ENCODE data around the gene SLC29A2.

Gene SLC29A2

DNA sequence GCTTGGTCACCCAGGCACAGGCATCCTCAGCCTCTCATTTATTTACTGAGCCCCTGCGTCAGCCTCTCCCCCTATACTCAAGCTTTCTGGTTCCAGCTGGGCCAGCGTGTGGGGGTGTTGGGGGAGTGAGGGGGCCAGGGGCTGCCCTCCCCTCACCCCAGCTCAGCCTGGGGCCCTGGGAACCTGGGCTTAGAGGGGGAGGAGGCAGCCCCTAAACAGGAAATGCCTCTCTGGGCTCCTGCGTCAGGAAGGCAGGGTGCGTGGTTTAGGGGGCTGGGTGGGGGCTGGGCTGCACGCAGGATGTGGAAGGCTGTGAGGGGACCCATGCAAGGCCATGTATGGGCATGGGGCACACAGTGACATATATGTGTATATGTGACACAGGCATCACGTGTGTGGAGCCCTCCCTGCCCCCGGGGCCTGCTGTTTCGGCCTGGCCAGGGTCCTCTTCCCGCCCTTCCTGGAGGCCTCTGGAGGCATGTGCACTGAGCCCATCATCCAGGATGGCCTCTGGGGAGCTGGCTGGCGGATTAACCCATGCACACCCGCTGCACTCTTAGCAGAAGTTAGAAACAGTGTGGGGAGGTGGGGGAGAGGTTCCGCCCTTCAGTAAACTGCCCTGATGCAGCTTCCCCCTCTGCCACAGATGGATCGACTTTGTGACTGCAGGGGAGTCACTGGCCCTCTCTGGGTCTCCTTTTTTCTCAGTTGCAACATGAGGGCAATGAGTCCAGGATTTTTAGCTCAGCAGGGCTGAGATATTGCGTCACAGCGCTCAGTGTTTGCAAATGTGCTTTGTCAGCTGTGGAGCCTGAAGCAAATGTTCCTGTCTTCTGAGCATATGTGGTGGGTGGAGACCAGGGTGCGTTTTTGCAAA lies 53.6 kb downstream of the SLC29A2 start:
- peak; percentile 65 for DNase-seq (ENCODE audit: low read depth, low spot score)

DNA sequence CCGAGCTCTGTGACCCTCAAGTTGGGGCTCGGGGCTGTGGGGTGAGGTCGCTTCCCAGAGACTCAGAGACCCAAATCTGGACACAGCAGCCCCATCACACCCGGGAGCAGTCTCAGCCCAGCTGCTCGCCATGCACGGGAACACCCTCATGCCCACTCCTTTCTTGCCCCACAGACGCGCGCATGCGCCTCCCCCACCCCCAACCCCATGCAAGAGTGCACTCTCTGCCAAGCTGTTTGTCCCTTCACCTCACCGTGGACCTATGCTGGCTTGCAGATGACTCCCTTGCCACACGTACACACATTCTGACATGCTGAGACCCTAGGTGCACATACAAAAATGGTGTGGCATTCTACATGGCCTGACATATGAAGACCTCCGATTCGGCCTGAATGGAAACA lies 54.2 kb downstream of the SLC29A2 start:
- DNase-seq (ENCODE audit: low read depth, low spot score), result no peak

DNA sequence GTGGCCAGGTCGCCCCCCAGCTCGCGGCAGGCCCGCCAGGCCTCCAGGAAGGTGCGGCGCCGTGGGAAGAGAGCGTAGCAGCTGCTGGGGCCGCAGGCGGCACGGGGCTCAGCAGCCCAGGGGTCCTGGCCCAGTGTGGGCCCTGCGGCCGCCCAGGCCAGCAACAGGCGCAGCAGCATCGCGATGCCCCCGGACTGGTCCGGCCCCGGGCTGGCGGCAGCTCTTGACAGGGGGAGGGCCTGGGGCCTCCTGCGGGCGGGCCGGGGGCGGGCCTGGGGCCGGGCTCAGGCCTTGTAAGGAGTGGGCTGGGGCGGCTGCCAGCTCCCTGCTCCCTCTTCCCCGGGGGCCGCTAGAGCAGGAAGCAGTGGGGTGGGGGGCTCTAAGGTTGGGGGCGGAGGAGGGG lies 54.7 kb downstream of the SLC29A2 start, which contains the start of gene CD248:
Gene CD248 (minus strand): TSS at position 196 of the 403 bp plus-strand sequence. CDS start 17 bp downstream, at position 179.
- DNase-seq (ENCODE audit: low read depth, low spot score), result peak; percentile 45

DNA sequence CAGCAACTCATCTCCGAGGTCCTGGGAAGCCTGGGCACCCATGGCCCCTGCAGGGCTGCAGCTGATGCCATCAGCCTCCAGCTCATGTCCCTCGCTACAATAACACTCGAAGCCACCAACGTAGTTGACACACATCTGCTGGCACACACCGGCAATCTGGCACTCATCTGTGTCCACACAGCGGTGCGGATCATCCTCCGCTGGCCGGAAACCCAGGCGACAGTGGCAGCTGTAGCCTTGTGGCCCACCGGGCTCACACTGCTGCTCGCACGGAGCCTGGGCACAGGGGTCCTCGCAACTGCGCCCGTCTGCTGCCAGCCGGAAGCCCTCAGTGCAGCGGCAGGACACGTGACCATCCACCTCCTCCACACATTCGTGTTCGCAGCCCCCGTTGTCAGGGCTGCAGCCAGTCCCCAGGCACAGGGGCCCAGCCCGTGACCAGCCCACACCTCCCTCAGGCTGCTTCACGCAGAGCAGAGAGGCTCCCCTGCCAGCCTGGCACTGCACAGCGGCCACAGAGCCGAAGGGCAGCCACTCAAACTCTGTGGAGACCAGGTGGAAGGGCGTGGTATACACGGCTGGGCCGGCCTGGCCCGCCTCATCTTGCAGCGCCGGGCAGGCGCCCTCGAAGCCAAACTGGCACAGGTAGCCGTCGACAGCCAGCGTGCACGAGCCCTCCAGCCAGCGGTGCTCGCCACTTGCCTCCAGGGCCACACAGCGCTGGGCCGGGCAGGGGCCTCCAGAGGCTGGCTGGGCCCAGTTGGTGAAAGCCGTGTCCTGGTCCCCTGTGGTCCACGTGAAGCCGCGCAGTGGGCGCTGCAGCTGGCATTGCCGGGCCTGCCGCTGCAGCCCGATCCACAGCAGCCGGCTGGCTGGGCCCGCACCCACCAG lies 55.4 kb downstream of the SLC29A2 start:
- DNase-seq (ENCODE audit: low read depth, low spot score), result no peak

DNA sequence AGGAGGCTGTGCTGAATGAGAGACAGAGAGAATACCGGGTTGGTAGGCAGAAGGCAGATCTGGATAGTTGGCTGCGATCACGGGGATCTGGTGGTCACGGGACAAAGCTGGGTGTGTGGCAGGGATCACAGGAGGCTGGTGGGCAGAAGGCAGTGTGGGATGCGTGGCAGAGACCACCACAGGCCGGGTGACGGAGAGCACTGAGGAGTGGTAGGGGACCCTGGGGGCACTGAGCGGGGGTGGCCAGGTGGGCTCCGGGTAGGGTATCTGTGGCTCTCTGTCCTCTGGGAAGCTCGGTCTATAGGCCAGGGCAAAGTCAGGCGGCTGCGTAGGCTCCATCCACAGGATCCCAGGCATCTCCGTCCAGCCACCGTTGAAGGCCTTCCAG lies 56.1 kb downstream of the SLC29A2 start:
- DNase-seq (ENCODE audit: low read depth, low spot score), result no peak

DNA sequence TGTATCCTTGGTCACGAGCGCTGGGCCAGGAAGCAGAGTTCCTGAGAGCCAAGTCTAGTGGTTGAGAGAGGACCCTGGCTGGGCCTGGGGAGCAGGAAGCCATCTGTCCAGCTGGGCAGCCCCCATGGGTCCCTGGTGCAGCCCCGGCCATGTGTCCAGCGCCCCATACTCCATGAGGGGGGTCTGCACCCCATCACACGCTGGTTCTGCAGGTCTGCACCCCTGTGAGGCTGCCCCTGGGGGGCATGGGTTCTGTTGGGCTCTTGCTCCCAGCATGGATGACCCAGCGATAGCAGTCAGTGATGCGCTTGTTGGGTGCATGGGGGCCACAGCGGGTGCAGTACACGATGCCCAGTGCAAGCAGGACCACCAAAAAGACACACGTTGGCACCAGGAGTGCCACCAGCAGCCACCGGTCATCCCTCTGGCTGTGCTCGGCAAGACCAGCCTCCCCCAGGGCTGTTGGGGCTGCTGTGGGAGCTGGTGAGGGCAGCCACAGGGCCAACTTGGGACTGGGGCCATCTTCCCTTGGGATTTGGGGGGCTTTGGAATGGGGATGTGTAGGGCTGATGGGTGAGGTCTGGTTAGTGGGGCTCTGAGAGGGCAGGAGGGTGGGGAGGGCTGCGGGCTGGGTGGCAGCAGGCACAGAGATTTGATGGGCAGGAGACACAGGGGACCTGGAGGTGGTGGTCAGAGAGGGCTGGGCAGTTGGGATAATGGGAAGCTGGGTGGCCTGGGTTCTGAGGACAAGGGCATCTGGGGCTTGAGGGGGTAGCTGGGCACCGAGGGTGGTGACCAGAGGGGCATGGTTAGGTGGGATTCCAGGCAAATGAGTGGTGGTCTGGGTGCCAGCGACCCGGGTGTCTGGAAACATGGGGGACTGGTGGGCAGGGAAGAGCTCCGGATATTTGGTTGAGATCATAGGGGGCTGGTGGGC lies 56.7 kb downstream of the SLC29A2 start:
- DNase-seq (ENCODE audit: low read depth, low spot score), result no peak

DNA sequence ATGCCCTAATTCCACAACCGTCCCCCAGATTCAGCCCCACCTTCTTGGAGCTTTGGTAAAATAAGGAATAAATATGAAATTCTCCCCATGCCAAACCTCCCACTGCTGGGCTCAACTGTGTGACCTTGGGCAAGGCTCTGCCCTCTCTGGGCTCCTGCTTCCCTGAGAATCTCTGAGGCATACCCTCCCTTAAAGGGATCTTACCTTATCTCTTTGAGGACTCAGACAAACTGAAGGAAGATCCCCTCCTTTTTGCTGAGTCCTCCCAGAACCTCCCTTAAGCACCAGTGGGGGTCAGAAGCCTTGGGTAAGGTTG lies 57.4 kb downstream of the SLC29A2 start:
- DNase-seq (ENCODE audit: low read depth, low spot score), result no peak

DNA sequence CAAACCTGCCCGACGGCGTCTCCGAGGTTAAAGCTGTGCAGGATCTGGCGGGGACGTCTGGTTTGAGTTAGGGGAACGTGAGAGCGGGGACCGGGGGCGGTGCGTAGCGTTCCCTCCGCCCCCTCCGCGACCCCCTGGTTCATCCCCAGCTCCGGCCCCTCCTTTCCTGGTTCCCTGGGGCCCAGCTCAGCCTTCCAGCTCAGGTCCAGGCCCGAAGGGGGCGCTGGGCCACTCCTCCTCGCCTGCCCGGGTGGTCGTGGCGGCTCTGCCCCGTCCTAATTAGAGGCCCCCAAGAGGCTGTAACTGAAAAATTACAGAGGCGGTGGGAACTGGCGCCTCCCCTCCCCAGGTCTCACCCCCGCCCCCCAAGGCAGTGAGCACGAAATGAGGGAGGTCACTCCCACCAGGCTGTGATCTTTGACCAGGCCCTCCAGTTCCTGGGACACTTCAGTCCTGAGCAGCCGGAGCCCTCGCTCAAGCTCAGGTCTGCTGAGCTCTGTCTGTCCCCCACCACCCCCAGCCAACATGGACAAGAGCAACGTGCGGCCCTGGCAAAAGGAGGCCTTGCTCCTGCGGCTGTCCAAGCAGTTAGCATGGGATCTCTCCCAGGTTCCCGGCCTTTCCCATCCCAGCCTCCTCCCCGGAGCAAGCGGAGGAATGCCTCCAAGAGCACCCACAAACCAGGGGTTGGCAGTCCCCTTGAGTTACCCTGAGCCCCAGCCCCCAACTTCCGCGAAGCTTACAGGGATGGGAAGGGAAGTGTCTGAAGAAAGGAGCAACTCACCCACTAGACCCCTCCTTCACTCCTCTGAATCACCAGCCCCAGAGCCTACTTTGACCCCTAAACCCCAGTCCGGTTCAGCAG lies 58.0 kb downstream of the SLC29A2 start:
- DNase-seq (ENCODE audit: low read depth, low spot score), result no peak

DNA sequence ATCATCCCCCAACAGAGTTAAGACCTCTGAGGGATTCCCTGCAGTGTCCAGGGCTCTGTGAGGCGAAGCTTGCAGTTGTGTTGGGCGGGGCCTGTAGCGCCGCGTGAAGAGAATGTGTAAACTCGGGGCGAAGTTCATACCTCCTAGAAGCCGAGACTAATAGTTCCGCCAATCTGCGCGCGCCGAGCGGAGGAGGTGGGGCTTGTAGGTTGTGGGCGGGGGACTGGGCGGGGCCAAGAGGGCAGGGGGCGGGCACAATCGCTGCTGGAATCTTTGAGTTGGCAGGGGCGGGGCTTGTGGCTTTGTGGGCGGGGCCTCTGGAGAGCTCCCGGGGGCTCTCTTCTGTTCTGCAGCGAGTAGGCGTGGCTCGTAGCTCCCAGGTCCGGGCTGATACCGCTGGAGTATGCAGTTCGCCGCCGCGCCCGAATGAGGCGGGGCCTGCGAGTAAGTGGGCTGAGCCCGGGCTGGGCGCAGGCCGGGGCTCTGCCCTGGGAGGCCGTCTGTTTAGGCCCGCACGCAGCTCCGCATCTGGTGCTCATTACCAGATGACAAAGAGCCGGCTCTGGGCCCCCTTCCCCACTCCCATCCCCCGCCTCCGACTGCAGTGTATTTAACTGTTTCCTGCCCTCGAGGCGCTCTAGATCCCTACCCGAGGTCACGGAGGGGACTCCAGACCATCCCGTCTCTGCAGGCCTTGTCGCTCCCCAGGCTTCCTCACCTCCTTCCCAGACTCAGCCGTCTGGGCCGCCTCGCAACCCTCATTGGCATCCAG lies 58.8 kb downstream of the SLC29A2 start:
- peak; percentile 99 for DNase-seq (ENCODE audit: low read depth, low spot score)
